ENCODE data around the gene ST3GAL6. TPM values are rescaled to one million over a fixed set of nuclear protein-coding genes. Genes with fewer than 3 reads are reported as not detected.

Gene ST3GAL6
- total RNA-seq, 1 donor from 2014 or later = 6.5 TPM

DNA sequence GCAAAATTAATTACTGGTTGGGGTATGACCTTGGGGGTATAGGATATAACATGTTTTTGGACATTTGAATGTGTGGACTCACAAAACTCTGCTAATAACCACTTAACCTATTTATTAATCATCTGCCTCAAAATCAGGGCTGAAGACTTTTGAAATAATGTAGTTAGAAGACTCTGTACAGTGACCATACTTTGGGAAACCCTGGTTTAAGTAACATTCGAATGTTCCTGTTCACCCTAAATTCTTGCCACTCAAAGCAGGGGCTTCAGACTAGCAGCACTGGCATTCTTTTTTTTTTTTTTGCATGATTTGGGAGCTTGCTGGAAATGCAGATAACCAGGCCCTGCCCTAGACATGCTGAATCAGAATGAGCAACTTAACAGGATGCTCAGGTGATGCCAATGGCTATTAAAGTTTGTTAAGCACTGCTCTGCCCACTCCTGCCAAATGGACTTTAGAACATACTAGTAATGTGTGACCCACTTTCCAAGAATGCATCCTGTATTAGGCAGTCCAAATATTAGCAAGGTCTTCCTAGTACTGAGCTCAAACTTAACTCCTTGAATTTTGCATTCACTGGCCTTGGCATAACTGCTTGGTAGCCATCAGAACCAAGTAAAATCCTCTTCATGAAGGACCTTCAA lies 12.7 kb upstream of the ST3GAL6 start:
- H3K27ac Mint-ChIP-seq (ENCODE audit: unreplicated experiment) = no peak overlapping the region
- DNase-seq (ENCODE audit: low spot score) = no peak
- H3K27me3 Mint-ChIP-seq (ENCODE audit: unreplicated experiment) = no peaks in the 10 kb centered on the region
- no peaks in the 10 kb centered on the region for H3K36me3 Mint-ChIP-seq (ENCODE audit: low read depth, unreplicated experiment)
- TF ChIP-seq, protein P1, sequence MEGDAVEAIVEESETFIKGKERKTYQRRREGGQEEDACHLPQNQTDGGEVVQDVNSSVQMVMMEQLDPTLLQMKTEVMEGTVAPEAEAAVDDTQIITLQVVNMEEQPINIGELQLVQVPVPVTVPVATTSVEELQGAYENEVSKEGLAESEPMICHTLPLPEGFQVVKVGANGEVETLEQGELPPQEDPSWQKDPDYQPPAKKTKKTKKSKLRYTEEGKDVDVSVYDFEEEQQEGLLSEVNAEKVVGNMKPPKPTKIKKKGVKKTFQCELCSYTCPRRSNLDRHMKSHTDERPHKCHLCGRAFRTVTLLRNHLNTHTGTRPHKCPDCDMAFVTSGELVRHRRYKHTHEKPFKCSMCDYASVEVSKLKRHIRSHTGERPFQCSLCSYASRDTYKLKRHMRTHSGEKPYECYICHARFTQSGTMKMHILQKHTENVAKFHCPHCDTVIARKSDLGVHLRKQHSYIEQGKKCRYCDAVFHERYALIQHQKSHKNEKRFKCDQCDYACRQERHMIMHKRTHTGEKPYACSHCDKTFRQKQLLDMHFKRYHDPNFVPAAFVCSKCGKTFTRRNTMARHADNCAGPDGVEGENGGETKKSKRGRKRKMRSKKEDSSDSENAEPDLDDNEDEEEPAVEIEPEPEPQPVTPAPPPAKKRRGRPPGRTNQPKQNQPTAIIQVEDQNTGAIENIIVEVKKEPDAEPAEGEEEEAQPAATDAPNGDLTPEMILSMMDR (IDR thresholded peaks at IDR 0.05; ENCODE audit: unreplicated experiment) = no peak
- H3K4me1 Mint-ChIP-seq (ENCODE audit: unreplicated experiment) = peaks cover 16% of the 10 kb centered on the region
- H3K4me3 Mint-ChIP-seq (ENCODE audit: unreplicated experiment) = no peak overlapping the region
- H3K9me3 Mint-ChIP-seq (ENCODE audit: unreplicated experiment) = no peaks in the 10 kb centered on the region

DNA sequence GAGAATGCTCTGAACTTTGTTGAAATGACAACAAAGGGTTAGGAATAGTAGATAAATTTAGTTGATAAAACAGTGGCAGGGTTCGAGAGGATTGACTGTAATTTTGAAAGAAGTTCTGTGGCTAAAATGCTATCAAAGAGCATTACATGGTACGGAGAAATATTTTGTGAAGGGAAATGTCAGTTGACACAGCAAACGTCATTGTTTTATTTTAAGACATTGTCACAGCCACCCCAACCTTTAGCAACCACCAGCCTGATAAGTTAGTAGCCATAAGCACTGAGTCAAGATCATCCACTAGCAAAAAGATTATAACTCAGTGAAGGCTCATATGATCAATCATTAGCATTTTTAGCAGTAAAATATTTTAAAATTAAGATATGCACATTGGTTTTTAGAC lies 8.7 kb upstream of the ST3GAL6 start:
- Mint-ChIP-seq H3K27ac (ENCODE audit: unreplicated experiment) (no peak overlapping the region), H3K36me3 (ENCODE audit: low read depth, unreplicated experiment) (no peaks in the 10 kb centered on the region), H3K4me3 (ENCODE audit: unreplicated experiment) (no peak overlapping the region), H3K4me1 (ENCODE audit: unreplicated experiment) (peaks cover 4% of the 10 kb centered on the region), H3K9me3 (ENCODE audit: unreplicated experiment) (no peaks in the 10 kb centered on the region), H3K27me3 (ENCODE audit: unreplicated experiment) (no peaks in the 10 kb centered on the region)
- DNase-seq (ENCODE audit: low spot score) = no peak
- TF ChIP-seq, protein P1 (IDR thresholded peaks at IDR 0.05; ENCODE audit: unreplicated experiment) = no peak

DNA sequence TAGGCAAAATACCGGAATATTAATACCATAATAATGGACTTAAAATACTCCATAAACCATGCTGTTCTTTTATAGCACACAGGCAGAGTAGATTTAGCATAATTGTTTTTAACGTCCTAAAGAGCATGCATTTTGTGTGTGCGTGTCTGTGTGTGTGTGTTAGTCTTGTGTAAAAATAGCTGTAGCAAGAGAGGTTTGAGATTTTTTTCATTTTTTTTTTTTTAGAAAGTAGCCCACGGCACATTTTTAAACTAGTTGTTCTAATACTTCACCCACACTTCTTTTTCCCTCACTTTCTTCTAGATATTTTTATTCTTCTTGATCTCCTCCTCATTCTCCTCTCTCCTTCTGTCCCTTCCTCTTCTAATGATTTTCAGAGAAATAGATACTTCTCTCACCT lies 7.5 kb upstream of the ST3GAL6 start:
- TF ChIP-seq, protein P1 (IDR thresholded peaks at IDR 0.05; ENCODE audit: unreplicated experiment) = no peak
- no peak overlapping the region for H3K4me3 Mint-ChIP-seq (ENCODE audit: unreplicated experiment)
- H3K36me3 Mint-ChIP-seq (ENCODE audit: low read depth, unreplicated experiment) = no peaks in the 10 kb centered on the region
- no peaks in the 10 kb centered on the region for H3K9me3 Mint-ChIP-seq (ENCODE audit: unreplicated experiment)
- no peak overlapping the region for H3K27ac Mint-ChIP-seq (ENCODE audit: unreplicated experiment)
- no peaks in the 10 kb centered on the region for H3K27me3 Mint-ChIP-seq (ENCODE audit: unreplicated experiment)
- peaks cover 4% of the 10 kb centered on the region for H3K4me1 Mint-ChIP-seq (ENCODE audit: unreplicated experiment)
- DNase-seq (ENCODE audit: low spot score) = no peak

DNA sequence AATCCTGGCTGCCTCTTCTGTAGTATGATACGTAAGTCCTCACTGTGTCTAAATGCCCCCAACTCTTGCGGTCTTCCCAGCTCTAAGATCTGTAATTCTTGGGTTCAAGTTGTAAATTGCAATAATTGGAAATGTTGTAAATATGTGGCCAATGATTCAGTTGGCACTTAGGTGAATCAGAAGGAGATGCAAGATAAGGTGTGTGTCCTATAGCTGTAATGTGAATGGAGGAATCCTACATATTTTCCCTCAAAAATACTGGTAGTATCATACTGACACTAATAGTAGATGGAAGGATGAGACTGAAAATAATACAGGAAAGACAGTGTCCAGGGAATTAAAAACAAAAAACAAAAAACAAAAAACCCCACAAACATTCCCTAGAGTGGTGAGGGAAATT lies 3.5 kb upstream of the ST3GAL6 start:
- Mint-ChIP-seq H3K4me3 (ENCODE audit: unreplicated experiment) (no peak overlapping the region), H3K27ac (ENCODE audit: unreplicated experiment) (no peak overlapping the region), H3K9me3 (ENCODE audit: unreplicated experiment) (no peaks in the 10 kb centered on the region), H3K36me3 (ENCODE audit: low read depth, unreplicated experiment) (no peaks in the 10 kb centered on the region), H3K27me3 (ENCODE audit: unreplicated experiment) (no peaks in the 10 kb centered on the region), H3K4me1 (ENCODE audit: unreplicated experiment) (peaks cover 32% of the 10 kb centered on the region)
- TF ChIP-seq, protein P1 (IDR thresholded peaks at IDR 0.05; ENCODE audit: unreplicated experiment) = no peak
- DNase-seq (ENCODE audit: low spot score) = no peak

DNA sequence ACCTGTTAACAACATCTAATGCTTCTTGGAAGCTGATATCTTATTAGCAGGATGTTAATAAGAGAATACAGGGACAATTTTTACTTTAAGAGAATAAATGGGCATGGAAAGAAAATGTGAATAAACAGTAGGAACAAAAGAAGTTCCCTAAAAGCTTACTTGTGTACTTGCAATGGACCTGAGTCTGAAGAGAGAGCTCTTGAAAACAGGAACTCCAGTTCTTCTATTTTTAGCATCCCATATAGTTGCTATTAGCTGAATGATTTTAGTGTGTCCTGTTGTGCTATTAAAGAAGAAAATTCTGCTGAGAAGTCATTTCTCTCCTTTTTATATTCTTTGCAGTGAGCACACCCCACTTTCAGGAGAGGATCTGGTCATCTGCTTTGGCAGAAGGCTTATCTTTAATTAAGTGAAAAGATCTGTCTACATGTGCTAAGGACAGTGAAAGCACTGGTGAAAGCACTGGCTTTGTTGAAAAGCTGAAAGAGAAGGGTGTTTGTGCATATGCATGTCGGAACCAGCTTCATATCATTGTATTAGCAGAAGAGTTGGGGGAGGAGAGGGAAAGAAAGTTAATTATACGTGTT lies 1.4 kb upstream of the ST3GAL6 start:
- H3K27ac Mint-ChIP-seq (ENCODE audit: unreplicated experiment) = no peak overlapping the region
- no peaks in the 10 kb centered on the region for H3K9me3 Mint-ChIP-seq (ENCODE audit: unreplicated experiment)
- no peaks in the 10 kb centered on the region for H3K36me3 Mint-ChIP-seq (ENCODE audit: low read depth, unreplicated experiment)
- TF ChIP-seq, protein P1 (IDR thresholded peaks at IDR 0.05; ENCODE audit: unreplicated experiment) = no peak
- DNase-seq (ENCODE audit: low spot score) = no peak
- no peaks in the 10 kb centered on the region for H3K27me3 Mint-ChIP-seq (ENCODE audit: unreplicated experiment)
- H3K4me3 Mint-ChIP-seq (ENCODE audit: unreplicated experiment) = no peak overlapping the region
- peaks cover 44% of the 10 kb centered on the region for H3K4me1 Mint-ChIP-seq (ENCODE audit: unreplicated experiment)

Data from endothelial cell (in vitro differentiated cells).